ENCODE data around the gene KPNA1.

KPNA1 gene

DNA sequence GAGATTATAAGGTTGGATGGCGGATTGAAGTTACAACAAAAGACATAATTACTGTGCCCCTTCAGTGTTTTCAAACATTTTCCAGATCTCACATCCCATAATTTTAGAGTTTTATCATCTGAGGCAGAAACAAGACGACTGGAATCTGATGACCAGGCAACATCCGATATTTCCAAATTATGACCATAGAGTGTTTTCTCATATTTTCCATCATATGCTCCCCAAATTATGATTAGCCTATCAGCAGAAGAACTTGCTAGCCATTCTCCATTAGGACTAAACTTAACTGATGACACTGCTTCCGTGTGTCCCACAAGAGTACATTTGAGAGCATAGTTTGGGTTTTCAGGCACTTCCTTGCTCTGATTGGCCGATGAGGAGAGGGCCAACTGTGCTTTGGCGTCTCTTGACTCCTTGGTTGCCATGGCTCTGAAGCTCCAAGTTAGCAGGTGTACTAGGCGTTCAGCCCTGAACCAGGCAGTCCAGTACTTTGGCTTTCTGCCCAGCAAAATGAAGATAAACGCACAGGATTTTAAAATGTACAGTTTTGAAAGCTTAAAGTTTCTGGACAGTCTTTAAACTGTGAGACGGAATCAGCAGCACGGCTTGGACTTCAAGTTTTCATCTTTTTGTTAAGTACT is 99.5 kb downstream of the KPNA1 start:
- DNase-seq (ENCODE audit: low read depth): no peak

DNA sequence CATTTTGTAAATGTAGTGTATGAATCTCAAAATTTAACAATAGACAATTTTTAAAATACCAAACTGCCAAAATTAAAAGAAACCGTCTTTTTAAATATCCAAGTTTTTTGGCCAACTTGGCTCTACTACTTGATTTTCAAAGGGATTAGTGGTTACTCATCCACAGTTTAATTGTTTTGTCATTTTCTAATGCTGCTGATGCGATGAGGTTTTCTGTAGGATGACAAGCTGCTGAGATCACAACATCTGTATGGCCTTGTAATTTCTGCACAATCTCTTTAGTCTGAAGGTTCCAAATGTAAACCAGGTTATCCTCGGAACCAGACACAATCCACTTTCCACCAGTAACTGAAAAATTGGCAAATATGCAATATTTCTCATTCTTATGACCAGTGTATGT is 100.3 kb downstream of the KPNA1 start:
- DNase-seq (ENCODE audit: low read depth): no peak

DNA sequence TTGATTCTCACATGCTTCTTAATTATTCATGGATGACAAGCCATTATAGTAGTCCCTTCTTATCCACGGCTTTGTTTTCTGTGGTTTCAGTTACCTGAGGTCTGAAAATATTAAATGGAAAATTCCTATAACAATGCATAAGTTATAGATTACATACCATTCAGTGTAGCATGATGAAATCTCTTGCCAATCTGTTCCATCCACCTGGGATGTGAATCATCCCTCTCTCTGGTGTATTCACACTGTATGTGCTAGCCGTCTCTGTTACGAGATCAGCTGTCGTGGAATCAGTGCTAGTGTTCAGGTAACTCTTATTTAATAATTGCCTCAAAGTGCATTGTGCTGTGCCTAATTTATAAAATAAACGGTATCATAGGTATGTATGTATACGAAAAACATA is 104.1 kb downstream of the KPNA1 start:
- DNase-seq (ENCODE audit: low read depth): no peak

DNA sequence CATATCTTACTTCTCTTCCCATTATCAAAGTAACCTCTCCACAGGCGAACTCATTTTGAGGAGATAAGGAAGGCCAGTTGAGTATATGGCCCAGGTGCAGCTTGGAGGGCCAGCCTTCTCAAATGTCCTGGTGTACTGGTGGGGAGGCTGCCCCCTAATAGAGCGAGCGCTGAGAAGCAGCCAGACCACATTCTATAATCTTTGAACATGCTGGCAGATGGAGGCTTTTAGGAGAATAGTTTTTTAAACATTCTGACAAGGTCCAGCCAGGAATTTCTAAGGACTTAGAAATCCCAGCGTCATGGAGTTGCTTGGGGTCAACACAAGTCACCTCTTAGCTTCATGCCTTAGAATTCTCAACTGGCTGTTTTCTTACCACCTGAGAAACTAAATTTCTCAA is 104.6 kb downstream of the KPNA1 start:
- DNase-seq (ENCODE audit: low read depth): no peak

DNA sequence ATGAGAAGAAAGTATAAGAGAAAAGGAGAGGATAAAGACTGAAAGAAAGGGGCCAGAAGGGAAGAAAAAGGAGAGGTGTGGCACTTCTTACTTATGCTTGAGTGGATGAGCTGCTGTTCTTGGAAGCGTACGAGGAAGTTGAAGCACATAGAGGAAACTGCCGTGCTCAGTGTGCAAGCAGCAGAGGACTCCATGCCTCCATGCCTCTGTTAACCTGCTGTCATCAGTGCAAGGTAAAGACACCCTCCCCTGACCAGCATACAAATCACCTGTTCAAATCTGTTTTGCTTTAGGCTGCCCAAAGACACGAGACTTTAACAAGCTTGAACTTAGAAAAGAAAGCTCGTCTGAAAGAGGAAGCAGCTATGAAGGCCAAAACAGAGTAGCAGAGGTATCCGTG is 105.3 kb downstream of the KPNA1 start:
- DNase-seq (ENCODE audit: low read depth): no peak

DNA sequence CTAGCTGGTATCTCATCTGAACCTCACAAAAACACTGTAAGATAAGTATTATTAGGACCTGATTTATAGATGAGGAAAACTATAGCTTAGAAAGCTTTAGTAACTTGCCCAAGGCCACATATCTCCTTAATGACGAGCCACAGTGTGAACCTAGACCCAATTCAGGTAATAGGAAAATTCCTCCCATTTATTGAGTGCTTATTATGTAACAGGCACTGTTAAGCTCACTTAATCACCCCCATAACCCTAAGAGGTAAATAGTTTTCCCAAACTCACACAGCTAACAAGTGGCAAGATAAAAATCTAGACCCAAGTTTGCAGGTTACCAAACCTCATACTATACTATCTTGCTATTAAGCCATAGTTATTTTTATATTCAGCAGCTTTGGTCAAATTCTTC is 106.8 kb downstream of the KPNA1 start:
- no peak for DNase-seq (ENCODE audit: low read depth)

DNA sequence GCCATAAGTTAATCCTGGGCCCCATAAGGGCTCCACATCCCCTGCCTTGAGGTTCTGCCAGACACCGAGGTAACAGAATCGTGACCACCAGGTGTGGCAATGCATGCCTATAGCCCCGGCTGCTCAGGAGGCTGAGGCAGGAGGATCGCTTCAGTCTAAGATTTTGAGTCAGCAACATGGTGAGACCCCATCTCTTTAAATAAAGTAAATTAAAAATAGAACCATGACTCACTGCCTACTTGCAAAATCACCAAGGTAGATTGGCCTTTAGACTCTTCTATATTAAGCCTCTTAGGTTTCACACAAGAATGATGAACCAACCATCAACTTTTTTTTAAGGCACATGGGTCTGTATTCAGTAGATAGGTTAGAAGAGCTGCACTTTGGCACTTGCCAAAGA is 108.5 kb downstream of the KPNA1 start:
- DNase-seq (ENCODE audit: low read depth): no peak

DNA sequence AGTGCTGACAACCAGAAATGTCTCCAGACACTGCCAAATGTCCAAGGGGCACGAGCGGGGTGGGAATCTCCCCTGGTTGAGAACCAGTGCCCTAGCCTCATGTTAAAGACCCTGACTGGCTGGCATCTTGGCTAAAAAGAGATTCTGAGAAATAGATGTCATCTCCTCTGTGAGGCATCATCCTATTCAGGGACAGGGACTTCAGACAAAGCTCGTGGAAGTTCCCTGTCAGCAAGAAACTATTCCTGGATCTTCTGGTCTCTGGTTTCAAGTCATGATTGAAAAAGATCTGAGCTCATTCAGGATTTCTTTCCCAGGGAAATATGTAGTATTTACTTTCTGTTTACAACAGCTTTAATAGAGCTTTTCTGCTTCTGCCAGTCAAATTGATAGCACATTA is 109.7 kb downstream of the KPNA1 start:
- no peak for DNase-seq (ENCODE audit: low read depth)

DNA sequence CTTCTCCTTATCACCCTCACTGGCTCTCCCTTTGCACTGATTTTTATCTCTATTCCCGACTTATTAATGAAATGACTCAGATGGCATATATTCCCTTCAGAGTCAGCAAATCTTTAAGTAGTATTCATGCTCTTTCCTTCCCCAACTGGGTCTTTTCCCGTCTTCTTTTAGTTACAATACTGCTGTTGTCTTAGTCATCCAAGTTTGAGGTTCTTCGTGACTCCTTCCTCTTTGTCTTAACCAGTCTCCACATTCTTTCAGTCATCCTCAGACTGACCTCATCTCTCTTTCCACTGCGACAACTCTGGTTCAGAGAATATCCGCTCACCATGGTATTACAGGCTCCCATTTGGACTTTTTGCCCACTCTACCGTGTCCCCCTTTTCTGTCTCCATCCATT is 111.2 kb downstream of the KPNA1 start:
- DNase-seq (ENCODE audit: low read depth): peak; percentile 77

DNA sequence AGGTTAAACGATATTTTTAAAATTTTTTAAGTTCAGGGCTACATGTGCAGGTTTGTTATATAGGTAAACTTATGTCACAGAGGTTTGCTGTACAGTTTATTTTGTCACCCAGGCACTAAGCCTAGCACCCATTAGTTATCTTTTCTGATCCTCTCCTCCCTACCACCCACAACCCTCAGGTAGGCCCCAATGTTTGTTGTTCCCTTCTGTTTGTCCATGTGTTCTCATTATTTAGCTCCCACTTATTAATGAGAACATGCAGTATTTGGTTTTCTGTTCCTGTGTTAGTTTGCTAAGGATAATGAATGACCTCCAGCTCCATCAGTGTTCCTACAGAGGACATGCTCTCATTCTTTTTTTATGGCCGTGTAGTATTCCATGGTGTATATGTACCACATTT is 115.8 kb downstream of the KPNA1 start:
- DNase-seq (ENCODE audit: low read depth): no peak

DNA sequence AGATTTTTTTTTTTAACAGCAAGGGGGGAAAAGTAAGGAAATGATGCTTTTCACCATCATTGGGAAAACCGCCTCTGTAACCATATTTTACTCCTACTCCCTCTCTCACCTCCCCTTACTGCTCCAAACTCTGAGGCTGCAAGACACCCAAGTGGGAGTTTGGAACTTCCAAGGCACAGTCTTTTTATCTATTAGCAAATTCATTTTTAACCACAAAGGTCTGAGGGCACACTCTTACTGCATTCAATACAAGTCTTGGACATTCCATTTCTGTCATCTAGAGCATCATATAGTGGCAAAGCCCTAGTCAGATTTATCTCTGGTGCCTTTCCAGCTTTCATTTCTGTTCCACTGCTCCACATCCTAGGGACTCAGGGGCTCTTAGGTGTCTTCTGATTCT is 117.5 kb downstream of the KPNA1 start:
- DNase-seq (ENCODE audit: low read depth): no peak

DNA sequence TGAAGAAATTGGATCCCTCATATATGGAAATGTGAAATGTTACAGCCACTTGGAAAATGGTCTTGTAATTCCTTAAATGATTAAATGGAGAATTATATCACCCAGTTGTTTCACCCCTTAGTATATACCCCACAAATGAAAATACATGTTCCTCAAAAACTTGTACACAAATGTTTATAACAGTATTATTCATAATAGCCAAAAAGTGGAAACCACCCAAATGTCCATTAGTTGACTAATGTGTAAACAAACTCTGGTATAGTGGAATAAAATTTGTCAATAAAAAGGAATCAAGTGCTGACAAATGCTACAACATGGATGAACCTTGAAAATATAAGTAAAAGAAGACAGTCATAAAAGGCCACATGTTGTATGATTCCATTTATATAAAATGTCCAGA is 118.2 kb downstream of the KPNA1 start:
- no peak for DNase-seq (ENCODE audit: low read depth)

DNA sequence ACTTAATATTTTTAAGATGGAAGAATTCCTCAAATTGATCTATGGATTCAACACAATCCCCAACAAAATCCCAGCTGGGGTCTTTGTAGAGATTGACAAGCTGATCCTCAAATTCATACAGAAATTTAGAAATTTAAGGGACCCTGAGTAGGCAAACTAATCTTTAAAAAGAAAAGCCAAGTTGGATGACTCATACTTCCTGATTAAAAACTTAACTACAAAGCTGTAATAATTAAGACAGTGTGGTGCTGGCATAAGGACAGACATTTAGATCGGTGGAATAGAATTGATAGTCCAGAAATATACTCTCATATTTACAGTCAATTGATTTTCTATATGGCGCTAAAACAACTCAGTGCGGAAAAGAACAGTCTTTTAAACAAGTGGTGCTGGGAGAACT is 119.2 kb downstream of the KPNA1 start:
- no peak for DNase-seq (ENCODE audit: low read depth)

DNA sequence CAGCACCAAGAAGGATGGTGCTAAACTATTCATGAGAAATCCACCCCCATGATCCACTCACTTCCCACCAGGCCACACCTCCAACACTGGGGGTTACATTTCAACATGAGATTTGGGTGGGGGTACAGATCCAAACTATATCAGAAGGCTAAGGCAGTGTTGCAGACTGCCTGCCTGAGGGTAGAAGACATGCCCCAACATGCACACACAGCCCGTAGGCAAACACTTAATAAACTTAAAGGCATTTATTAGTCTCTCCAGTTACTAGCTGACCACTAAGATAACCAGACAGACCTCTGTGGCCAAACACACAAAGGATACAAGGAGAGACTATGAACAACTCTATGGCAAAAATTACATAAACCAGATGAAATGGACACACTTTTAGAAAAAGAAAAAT is 120.6 kb downstream of the KPNA1 start:
- no peak for DNase-seq (ENCODE audit: low read depth)

DNA sequence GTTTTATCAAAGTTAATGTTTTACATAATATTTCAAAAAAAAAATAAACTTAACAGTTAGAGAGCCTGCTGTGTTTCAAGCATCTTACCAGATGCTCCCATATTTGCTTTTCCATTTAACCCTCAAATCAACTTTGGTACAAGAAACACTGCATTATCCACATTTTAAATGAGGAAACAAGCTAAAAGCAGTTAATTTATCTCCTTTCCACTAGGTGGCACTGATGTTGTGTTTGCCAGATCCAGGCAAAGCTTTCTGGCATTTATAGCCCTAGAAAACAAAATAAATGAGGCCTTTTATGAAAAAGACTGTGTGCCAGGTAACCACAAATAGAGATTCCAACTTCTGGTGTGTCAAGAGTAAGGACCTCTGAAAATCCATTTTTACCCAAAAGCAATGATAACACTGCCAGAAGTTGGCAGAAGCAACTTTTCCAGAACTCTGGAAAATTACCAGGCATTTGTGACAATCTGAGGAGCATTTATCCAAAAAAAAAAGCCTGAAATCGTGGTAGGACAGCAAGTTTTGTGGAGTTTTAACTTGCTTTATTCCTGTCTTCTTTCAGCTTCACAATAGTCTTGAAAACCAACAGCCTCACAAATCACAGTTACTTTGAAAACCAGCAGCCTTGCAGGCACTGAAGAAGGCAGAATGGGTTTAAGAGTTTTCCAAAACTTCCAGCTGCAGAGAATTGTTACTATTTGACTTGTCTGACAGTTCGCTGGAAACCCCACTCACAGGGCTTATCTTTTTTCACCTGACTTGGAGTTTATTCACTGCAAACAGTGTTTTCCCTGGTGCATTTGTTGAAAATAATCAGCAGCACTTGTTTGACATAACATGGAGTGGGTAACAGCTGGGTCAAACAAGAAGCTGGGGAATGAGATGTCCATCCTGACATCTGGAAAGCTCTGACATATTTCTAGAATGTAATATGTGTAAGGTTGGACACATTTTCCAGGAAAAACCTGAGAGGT is 121.6 kb downstream of the KPNA1 start:
- DNase-seq (ENCODE audit: low read depth): no peak

DNA sequence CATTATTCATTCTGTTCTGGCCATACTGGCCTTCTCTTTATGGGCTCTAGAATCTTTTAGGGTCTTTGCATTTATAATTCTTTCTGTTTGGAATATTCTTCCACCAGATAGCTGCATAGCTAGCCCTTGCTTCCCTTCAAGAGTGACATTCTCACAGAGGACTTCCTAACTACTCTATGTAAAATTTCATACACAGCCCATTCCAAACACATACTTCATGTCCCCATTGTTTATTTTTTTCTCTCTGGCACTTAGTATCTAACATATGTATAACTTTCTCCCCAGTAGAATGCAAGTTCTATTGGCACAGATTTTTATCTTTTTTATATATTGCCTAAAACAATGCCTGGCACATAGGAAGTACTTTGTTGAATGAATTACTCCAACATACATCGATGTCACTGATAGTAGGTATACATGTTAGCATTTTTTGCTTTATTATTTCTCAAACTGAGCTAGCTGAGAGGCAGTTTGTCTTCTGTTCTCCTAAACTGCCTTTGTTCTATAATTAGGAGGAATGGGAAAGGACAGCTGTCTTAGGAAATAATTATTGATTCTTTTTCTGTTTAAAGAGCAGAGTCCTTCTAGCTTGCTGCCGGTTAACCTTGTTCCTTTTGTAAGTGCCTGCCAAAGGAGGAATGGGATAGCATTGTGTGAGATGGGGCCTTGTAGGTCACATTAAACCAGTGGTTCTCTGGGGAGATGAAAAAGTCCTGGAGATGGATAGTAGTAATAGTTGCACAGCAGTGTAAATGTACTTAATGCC is 122.9 kb downstream of the KPNA1 start:
- no peak for DNase-seq (ENCODE audit: low read depth)

DNA sequence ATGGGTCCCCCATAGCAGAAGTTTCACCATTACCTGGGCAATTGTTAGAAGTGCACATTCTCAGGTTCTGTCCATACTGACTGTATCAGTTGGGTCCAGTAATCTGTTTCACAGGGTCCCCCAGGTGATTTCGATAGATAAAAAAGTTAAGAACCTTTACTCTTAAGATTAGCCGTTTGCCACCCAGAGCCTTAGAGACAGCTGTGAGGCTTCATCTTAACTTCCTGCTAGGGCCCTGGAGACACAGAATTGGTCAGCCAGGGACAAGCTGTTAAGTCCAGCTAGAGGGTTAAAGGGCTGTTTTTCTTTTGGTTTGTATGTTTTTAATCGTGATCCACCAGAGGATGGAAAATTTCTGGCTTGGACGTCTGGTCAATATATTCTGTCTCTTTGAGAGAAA is 124.1 kb downstream of the KPNA1 start:
- DNase-seq (ENCODE audit: low read depth): no peak

DNA sequence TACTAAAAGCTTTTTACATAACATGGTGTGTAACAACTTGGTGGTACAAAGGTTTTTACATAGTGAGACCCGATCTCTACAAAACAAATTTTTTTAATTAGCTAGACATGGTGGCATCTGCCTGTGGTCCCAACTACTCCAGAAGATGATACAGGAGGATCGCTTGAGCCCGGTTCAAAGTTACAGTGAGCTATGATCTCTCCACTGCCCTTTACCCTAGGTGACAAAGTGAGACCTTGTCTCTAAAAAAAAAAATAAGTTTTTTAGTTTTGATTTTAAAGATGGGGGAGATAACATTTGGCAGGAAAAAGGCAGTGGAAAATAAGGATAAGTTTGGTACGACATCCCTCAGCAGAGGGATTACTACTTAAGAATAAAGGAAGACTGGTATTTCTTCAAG is 124.8 kb downstream of the KPNA1 start:
- DNase-seq (ENCODE audit: low read depth): no peak

DNA sequence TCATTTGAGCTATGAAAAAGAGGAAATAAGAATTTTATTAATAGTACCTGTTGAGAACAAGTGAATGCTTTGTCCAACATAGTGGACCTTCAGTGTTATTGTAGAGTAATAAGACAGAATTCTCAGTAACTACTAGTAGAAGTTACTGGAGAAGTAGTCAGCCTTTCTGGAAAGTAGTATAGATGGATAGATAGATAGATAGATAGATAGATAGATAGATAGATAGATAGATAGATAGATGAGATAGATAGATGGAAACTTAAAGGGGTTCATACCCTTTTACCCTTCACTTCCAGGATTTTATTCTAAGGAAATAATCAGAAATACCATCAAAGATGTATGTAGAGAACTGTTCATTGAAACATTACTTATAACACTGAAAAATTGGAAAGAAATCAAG is 125.5 kb downstream of the KPNA1 start:
- no peak for DNase-seq (ENCODE audit: low read depth)

DNA sequence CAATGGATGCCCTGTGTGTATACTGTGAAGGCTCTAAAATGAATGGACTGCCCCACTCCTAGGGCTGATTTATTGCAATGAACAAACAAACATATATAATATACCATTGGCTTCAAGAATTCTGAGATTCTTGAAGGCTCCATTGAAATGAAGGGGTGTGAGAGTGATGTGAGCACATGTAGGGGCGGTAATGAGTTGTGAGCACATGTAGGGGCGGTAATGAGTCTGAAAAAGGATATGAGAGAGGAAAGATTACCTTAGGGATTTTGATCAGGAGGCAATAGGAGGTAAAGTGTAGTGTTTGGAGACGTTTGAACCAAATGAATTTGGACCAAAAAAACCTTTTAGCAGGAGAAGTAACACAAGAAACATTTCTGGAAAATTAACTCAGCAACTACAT is 127.0 kb downstream of the KPNA1 start:
- DNase-seq (ENCODE audit: low read depth): no peak

DNA sequence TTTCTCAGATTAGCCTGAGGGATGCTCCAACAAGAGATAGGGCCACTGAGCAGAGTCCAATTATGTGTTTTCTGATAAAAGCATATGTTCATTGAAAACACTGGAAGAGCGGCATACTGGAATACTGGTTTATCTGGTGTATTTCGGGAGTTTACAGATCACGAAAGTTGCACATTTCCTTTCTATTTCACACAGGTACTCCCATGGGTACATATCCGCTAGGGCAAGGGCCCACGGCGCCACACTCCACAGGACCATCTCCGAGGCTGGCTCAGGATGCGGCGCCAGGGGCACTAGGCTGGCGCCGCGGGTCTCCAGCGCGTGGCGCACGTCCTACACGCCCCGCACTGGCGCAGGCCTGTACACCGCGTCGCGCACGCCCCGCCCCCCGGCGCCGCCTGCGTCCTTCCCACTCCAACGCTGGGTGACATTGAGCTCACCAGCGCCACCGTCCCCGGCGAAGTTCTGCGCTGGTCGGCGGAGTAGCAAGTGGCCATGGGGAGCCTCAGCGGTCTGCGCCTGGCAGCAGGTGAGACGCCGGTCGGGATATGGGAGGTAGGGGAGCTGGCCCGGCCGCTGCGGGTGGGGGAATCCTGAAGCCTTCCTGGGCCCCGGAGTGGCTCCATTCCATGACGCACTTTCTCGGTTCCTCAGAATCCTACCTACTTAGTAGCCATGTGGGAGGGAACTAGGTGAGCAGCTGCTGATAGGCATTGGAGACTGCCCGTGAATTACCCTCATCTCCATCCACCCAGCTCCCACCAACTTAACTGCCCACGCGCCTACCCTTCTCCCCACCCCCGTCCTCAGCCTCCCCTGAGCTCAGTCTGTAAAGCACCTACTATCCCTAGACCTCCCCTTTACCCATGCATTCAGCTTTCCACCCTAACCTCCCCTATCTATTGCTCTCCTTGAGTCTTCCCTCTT is 130.7 kb downstream of the KPNA1 start, which contains the start of gene FAM162A:
FAM162A (plus strand) TSS at position 412 of the 927 bp plus-strand sequence; CDS start at position 496, 84 bp downstream.
- no peak for DNase-seq (ENCODE audit: low read depth)
